GM04503 (cell line): ENCODE measurements around the gene CACNA1H.
A peak's percentile ranks its signal among the peaks of the same experiment; 100 is the strongest.

Source experiments
- DNase-seq: peaks from one replicate; pipeline ENCODE4 v3.0.0-alpha.2; 2012; ENCODE audit warnings: low read depth

CACNA1H gene

GRCh38 chr16:1143761-1144450 lies 9.0 kb upstream of the CACNA1H start:
- no peak for DNase-seq

DNA sequence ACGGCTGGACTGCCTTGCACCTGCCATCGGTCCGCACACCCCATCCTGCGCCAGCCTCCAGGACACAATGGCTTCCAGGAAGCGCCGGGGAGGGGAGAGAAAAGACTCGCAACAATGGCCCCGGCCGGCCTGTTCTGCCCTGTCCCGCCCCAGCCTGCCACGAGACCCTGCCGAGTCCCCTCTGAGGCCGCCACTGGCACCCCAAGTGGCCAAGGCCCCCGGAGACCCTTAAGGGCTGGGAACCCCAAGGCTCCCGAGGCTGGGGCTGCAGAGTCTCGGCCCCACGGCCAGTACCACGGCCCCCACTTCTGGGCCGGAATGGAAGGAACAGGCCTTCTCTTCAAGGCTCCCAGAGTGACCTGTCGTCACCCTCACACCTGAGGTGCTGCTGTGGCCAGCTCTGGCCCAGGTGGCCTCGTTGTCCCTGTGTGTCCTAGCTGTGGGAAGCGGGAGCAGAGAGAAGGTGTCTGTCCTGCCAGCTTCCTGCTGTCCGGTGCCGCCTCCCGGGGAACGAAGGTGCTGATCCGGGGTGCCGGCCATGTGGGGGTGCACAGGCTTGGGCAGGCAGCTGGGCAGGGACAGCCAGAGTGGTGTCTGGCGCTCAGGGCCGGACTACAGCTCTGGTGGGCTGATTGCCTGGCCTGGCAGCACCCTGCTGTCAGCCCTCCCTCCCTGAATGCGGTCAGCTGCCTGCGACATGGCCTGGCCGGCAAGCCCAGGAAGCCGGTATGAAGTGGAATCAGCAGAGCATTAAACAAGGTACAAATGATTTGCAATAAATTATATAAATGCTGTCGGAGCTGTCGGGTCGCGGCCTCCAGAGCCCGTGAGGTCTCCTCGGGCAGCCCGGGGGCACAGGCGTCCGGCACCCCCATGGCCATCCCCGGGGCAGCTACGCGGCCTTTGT lies 8.2 kb upstream of the CACNA1H start:
- DNase-seq: no peak

- DNase-seq: no peak
Measured at GRCh38 chr16:1145383-1146100, 7.4 kb upstream of the CACNA1H start.

DNA sequence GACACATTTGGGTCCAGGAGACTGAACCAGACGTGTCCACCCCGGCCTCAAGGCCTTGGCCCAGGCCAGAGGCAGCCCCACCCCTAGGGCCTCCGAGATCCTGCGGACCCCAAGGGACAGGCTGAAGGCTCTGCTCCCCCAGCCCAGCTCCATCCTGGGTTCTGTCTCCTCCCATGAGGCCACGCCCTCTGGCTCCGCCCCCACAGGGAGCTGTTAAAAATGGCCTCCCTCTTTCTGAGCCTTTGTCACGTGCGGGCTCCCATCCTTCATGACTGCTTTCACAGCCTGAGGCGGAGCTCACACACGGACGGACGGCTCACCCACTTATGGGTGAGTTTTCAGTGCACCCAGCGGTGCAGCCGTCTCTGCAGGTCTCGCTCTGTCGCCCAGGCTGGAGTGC lies 6.5 kb upstream of the CACNA1H start:
- DNase-seq: no peak

GRCh38 chr16:1147027-1147426 lies 5.9 kb upstream of the CACNA1H start:
- no peak for DNase-seq

GRCh38 chr16:1149101-1149636 lies 3.7 kb upstream of the CACNA1H start:
- no peak for DNase-seq

DNA sequence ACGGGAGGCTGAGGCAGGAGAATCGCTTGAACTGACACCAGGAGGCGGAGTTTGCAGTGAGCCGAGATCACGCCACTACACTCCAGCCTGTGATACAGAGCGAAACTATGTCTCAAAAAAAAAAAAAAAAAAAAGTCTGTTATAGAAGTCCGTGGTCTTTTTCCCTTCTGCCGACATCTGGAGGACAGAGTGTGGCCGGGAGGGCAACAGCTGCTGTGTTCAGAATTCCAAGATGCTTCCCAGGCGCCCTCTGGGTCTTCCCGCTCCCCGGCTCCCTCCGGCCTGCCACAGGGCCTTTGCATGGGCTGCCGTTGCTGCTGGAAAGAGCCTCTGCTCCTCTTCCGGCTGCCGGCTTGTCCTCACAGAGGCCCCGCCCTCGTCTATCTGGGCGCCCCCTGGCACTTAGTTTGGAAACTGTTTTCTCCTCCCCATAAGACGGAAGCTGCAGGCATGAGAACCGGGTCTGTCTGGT lies 2.4 kb upstream of the CACNA1H start:
- DNase-seq: peak; percentile 4

- DNase-seq: no peak
Measured at GRCh38 chr16:1151424-1152122, 1.3 kb upstream of the CACNA1H start.

- DNase-seq: no peak
Measured at GRCh38 chr16:1152123-1152638, 725 bp upstream of the CACNA1H start.

DNA sequence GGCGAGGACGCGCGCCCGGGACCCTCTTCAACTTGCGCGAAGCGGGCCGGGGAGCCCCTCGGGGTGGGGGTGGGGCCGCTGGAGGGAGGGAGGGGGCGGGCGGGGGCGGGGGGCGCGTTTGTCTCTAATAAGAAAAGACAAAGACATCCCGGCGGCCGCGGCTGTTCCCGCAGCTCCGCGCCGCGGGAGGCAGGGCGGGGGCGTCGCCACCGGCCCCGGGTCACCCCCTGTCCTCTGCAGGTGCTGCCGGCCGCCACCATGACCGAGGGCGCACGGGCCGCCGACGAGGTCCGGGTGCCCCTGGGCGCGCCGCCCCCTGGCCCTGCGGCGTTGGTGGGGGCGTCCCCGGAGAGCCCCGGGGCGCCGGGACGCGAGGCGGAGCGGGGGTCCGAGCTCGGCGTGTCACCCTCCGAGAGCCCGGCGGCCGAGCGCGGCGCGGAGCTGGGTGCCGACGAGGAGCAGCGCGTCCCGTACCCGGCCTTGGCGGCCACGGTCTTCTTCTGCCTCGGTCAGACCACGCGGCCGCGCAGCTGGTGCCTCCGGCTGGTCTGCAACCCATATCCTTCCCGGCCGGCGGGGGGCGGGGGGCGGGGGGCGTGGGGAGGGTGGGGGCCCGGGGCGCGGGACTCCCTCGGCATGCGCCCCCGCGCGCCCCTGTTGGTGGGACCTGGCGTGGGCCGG lies 714 bp downstream of the CACNA1H start:
- no peak for DNase-seq

GRCh38 chr16:1154291-1154886 lies 1.5 kb downstream of the CACNA1H start:
- DNase-seq: no peak

GRCh38 chr16:1154887-1155331 lies 2.0 kb downstream of the CACNA1H start:
- no peak for DNase-seq

- DNase-seq: no peak
Measured at GRCh38 chr16:1155353-1156054, 2.6 kb downstream of the CACNA1H start.

DNA sequence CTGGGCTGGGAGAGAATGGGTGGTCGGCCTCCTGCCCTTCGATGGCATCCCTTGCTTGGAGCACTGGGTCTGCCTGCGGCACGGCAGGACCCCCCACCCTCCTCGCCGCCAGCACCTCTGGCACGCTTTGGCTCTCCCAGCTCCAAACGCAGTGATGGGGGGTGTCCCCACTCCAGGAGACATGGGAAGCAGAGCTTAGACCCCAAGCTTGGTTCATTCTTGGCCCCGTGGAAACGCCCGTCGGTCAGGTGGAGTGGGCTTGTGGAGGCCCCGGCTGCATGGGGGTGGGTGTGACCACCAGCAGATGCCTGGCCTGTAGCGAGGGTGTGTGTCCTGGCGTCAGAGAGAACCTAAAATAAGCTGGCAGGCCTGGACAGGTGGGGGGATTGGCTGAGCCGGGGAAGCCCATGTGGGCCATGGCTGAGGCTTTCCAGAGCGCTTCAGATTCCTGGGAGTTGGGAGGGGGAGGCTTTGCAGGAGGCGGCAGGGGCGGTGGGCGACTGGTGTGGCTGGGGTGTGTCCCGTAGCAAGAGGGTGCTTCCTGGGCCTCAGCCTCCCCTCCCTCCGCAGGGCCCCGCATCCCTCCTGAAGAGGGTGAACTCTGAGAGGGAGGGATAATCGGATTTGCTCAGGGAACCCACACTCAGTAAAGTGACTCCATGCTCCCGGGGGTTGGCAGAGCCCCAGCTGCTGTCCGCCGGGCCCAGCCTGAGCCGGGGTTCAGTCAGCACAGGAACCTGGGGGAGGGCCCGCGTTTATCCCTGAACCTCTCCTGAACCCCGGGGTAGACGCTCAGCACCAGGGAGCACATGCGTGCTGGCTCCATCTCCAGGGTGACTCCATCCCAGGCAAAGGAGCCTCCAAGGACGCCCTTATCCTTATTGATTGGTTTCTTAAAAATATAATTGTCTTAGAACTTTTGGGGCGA lies 3.4 kb downstream of the CACNA1H start:
- no peak for DNase-seq

GRCh38 chr16:1156983-1157638 lies 4.2 kb downstream of the CACNA1H start:
- no peak for DNase-seq

DNA sequence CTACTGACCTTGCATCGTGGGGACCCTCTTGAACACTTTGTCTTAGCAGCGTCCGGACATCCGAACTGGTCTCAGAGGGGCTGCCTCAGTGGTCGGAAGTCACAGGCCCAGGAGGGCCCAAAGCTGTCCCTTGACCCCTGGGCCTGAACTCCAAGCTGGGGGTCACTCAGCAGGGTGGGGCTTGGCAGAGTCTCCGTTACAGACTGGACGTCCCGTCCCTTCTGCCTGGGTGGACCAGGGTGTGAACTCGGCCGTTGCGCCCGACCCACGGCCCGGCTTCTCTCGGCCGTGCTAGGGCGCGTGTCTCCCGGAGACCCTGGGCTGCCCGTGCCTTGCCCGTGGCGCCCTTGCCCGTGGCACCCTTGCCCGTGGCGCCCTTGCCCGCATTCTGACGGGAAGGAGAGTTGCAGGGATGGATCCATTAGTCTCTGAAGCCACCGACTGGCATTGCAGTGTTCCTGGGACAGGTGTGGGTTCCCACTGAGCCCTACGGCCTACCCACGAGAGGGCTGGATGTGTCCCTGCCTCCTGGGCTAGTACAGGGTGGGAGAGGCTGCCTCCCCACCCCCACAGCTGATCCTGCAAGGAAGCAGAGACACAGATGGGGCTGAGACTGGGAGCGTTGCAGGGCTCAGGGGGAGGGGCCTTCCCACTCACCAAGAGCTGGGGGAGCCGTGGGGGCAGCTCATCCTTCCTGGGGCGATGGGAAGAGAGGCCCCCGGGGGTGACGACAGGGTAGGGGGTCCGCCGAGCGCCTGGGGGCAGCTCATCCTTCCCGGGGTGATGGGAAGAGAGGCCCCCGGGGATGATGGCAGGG lies 4.9 kb downstream of the CACNA1H start:
- DNase-seq: no peak
